Measurements from ENCODE around the gene MEGF11.

Gene MEGF11

GRCh38 chr15:66046326-66046725 lies 207.2 kb downstream of the MEGF11 start:
- DNase-seq: no peak

DNA sequence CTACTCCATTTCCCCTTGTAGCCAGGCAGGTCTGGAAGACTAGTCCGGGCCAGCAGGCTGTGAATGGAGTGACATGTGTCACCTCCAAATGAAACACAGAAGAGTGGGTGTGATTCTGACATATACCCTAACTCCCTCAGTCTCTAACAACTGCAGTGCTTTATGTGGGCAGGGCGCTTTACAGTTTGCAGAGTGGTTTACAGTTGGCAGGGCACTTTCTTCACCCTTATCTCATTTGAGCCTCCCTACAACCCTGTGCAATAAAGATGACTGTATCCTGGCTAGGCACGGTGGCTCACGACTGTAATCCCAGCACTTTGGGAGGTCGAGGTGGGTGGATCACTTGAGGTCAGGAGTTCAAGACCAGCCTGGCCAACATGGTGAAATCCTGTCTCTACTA lies 208.0 kb downstream of the MEGF11 start:
- DNase-seq: no peak

GRCh38 chr15:66044837-66045236 lies 208.7 kb downstream of the MEGF11 start:
- no peak for DNase-seq

DNA sequence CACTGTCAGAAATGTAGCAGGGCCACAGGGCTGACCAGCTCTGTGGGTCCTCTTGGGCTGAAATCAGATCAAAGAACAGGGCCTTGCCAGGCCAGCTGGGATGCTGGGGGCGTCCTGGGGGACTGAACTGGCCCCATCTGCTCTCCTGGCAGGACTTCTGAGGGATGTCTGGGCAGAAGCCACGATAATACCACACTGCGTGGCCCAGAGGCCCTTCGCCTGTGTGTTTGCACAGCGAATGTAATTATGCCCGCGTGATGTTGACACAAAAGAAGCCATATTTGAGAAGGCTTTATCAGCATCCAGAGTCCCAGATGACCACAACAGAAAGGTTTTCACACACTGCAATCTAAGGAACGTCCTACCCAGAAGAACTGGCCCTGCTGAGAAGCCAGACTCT lies 210.3 kb downstream of the MEGF11 start:
- no peak for DNase-seq

DNA sequence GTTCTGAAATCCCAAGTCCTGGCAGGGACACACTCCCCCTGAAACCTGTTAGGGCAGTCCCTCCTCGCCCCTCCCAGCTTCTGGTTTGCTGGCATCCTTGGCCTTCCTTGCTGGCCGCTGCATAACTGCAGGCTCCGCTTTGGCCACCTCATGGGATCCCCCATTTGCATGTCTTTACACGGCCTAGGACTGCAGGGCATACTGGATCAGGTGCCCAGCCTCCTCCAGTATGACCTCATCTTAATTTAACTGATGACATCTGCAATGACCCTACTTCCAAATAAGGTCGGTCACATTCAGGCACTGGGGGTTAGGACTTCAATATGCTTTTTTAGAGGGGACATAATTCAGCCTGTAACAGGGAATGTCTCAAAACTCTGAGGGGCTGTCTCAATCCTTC lies 210.9 kb downstream of the MEGF11 start:
- DNase-seq: no peak

DNA sequence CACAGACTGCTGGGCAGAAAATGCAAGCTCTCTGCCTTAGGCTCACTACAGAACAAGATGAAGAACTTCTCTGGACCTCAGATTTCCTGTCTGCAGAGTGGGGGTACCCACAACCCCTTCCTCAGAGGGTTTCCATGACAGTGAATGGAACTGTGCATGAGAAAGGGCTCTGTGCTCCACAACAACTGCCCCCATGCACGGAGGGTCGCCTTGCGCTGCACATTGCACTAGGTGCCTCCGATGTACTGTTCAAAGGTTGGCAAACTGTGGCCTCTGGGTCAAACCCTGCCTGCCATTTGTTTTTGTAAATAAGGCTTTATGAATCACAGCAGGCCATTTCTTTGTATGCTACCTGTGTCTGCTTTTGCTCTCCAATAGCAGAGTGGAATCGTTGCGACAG lies 212.3 kb downstream of the MEGF11 start:
- no peak for DNase-seq

DNA sequence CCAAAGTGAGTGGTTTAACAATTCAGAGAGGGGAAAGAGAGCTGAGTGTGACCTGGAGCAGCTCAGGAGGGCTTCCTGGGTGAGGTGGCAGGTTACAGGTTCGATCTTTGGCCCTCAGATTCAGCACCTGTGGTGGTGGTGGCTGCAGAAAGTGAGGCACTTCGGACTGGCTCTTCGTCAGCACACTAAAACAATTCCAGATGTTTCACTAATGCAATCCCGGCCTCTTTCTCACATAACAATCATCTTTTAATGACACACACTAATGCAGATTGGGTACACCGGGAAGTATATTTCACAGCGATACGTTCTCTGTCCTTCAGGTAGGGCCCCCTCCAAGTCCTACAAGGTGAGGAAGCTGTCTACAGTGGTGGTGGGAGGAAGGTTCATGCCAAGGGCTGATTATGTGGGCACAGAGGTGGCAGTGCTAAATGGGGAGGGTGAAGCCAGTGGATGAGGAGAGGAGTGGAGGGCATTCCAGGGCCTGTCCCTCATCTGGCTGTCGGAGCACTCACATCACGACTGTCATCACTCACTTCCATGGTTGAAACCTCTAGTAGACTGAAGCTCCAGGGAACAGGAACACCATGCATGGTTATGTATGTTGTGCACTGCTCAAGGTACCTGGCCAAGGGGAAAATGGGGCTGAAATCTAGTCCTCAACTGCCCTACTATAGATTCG lies 213.2 kb downstream of the MEGF11 start:
- no peak for DNase-seq

GRCh38 chr15:66039117-66039871 lies 214.3 kb downstream of the MEGF11 start:
- no peak for DNase-seq

DNA sequence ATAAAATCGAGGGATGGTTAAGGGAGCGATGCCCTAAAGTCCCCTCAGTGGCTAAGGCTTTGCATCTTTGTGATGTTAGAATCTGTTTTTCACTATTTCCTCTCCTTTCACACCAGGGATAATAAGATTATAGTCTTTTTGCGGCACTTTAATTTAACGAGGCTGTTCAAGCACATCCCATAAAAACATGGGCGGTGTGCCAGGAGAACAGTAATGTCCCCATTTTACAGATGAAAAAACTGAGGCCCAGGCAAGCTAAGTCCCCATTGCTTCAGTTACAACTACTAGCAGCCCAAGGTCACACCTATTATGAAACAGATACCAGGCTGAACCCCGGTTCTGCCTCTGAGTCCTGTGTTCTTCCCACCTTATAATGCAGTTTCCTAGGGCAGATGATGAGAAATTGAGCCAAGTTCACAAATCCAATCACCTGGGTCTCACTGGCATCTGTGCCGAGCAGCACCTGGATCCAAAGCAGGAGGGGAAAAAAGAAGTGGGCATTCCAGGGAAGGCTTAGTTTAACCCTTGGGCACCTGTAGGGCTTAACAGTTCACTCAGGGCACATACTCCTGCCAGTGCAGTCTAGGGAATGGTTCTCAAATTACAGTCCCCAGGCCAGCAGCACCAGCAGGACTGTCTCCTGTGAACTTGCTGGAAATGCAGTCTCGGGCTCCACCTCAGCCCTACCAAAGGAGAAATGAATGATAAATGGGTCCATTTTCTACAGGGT lies 215.0 kb downstream of the MEGF11 start:
- no peak for DNase-seq

DNA sequence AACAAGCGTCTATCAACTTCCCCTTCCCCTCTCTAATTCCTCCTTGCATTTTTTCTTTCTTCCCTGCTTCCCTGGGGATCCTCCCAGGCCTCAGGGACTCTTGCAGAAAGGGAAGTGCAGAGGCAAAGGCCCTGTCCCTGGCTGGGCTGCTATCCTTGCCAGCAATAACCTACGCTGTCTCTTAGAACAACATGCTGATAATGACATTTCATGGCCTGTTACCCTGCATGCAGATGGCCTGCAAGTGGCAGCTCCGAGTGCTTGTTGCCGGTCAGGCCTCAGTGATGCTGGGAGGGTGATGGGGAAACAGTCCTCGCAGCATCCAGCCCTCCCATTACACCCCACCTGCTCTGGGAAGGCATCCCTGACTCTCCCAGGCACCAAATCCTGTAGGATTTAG lies 216.7 kb downstream of the MEGF11 start:
- no peak for DNase-seq

- no peak for DNase-seq
Observed at GRCh38 chr15:66035901-66036300, 217.6 kb downstream of the MEGF11 start.

GRCh38 chr15:66033143-66033542 lies 220.4 kb downstream of the MEGF11 start:
- no peak for DNase-seq

- no peak for DNase-seq
Observed at GRCh38 chr15:66032006-66032405, 221.5 kb downstream of the MEGF11 start.

GRCh38 chr15:66030650-66031049 lies 222.9 kb downstream of the MEGF11 start:
- no peak for DNase-seq

GRCh38 chr15:66029650-66030049 lies 223.9 kb downstream of the MEGF11 start:
- DNase-seq: no peak

GRCh38 chr15:66027268-66027805 lies 226.2 kb downstream of the MEGF11 start:
- no peak for DNase-seq

DNA sequence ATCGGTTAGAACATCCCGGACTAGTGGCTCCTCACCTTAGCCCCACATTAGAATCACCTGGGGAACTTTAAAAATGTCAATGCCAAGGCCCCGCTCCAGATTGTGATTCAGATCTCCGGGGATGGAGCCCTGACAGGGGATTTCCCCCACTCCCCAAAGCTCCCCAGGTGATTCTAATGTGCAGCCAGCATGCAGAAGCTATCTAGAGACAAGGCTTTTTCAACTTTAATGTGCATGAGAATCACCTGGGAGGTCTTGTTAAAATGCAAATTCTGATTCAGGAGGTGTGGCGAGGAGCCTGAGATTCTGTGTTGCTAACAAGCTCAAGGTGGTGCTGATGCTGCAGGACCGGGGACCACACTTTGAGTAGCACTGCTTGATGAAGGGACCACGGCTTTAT lies 227.6 kb downstream of the MEGF11 start:
- no peak for DNase-seq

GRCh38 chr15:66025015-66025452 lies 228.5 kb downstream of the MEGF11 start:
- DNase-seq: no peak

DNA sequence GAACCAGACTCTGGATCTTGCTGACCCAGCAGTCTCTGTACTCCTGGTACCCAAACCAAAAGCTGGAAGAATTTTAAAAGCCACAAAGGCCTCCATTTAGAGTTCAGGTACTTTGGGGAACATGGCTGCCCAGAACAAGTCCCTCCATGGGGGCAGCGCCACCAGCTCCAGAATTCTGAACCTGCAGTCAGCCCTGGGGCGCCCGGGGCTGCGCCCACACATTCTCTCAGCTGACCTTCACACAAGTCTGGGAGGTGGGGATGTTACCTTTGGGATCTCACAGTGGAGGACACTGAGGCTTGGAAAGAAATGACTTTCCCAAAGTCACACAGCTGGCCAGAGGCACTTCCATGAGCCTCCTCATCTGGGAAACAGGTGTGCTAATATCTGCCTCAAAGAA lies 229.4 kb downstream of the MEGF11 start:
- no peak for DNase-seq

DNA sequence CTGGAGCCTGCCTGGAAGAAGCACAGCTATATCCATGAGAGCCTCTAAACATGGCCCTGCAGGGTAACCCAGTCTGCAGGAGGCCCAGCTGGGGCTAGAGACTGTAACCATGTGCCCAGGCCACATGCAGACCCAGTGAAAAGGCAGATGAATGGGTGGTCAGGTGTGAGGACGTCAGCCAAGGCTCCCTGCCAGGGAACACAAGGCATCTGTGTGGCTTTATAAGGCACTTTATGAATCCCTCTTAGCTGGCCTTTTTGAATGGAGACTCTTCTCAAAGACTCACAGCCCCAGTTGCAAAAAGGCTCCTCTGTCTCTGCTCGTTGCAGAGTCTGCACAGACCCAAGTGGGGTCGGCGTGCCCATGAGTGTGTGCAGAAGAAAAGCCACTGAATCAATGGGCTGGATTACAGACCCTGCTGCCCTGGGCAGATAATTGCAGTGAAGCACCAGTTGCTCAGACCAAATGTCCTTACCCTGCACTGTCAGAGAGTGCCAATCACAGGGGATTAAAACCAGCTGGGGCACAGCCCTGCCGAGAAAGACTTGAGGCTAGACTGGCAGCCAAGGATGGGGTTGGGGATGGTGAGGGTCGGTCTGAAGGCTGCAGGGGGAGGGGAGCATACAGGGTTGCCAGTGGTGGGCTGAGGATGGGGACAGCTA lies 230.1 kb downstream of the MEGF11 start:
- no peak for DNase-seq

DNA sequence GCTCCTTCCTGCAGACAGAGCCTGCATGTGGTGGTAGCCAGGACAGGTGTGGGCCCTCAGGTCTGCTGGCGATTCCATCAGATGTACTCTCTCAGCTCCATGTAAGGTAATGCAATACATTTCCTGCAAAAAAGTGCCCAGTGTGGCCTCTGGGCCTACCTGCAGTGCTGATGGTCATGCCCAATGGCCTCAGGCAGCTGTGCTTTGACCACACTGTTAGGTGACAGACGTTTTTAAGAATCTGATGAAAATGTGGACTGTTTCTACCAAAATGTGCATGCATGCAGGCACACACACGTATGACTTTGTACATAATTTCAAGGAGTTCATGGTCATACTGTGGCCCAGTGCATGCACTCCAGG lies 231.4 kb downstream of the MEGF11 start:
- DNase-seq: no peak

DNA sequence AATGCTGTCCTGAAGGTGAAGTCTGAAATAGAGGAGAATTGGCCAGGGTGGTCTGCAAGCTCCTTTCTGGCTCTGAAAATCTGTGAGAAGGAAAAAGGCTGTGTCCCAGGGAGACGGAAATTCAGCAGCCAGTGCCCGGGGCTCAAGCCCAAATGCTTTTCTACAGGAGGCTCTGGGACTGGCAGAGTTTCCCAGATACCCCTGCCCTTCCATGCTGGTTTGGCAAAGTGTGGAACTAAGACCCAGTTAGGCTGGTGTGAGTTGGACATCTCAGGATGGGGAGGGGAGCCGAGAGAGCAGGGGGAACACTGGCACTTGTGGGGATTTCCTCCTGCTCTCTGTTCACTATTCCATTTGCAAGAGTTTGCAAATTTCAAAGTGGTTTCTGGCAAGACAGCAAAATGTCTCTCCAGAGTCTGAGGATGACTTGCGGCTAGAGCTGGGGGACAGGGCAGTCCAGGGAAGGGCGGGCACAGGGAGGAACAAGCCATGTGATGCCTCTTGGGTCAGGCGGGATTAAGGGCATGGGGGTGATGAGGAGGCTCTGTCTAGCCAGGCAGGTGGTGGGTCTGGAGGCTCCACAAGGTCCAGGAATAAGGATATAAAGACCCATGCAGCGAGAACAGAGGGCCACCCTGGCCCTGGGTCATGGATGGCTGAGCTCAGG lies 231.9 kb downstream of the MEGF11 start:
- DNase-seq: no peak

All from stimulated activated CD4-positive, alpha-beta T cell treated with anti-CD3 and anti-CD28 coated beads, Interleukin-1b, Interleukin-23, amount 100 ng/mL, for 48 hours (primary cell).